HG03045 (cell line): ENCODE results near the gene YES1.

Experiments
- ATAC-seq: cut with Tn5 transposase; IDR thresholded peaks from one replicate; pipeline ENCODE4 v1.9.1; 2021; ENCODE audit warnings: mild to moderate bottlenecking, moderate library complexity; ENCODE audit not compliant: unreplicated experiment

Gene YES1

DNA sequence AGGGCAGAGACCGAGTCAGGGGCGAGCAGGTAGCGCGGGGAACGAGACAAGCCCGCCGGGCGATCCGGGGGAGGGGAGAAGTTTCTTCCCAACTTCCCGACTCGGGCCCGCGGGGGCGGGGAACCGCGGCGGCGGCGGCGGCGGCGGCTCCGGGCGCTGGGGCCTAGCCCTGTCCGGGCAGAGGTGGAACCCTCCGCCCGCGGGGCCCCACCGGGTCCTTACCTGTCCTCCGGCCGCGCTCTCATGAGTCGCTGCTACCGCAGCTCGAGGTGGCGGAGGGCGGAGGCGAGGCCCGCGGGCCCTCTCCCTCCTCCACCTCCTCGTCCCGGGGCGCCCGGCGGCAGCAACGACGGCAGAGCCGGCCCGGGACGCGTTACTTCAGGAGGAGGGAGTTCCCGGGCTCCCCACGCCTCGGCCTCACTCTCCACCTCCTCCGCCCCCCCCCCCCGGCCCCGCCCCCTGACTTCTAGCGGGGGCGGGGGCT, at the start of gene YES1:
Gene YES1 (minus strand): TSS at position 351 of the 484 bp plus-strand sequence. CDS start 55,415 bp downstream, outside the sequence.
- peak; percentile 60 for ATAC-seq

DNA sequence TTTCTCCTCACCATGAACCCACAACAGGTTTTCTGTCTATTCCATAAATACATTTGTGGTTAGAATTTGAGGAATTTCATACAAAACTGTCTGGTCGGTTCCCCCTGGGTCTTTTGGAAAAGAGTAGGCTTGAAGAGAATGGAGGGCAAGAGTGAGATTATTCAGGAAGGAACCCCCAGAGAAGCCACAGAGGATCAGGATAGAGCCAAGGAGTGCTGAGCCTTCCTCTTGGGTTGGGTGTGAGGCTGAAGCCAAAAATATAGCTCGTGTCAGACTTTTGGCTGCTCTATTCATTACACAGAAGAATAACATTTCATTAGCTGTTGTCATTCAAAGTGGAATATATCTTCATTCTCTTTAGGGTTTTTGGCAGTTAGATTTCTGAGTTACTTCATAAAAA, 45.9 kb upstream of the YES1 start:
- ATAC-seq = no peak

DNA sequence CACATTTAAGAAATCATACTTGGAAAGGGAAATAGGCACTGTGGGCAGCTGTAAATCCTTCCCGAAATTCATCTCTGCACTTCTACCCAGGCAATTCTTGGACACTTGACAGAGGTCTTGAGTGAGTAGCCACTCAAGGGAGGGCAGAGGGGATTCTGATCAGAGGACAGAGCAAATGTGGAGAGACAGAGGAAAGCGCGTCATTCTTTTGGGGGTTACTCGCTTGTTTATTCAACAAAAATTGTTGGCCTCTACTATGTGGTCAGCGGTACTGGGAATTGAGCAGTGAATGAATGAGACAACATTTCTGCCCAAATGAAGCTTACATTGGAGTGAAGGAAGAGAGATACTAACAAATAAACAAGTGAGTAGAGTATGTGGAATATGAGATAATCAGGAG, 41.4 kb upstream of the YES1 start:
- ATAC-seq = no peak

DNA sequence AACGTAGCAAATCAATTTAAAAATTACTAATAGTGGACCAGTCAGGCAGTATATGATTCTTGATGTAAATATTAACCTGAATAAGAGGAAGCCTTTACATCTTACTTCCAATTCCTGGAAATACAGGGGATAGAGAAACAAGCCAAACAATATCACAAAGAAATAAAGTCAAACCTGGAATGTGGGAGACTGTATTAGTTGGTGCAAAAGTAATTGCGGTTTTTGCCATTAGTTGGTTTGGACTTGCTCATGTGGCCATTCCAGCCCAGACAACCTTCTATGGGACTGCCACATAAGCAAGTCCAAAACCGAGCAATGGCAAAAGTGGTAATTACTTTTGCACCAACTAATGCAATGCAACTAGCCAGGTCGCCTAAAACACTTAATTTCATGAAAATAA, 38.9 kb upstream of the YES1 start:
- no peak for ATAC-seq

GRCh38 chr18:849021-849420, 37.0 kb upstream of the YES1 start:
- ATAC-seq = no peak

DNA sequence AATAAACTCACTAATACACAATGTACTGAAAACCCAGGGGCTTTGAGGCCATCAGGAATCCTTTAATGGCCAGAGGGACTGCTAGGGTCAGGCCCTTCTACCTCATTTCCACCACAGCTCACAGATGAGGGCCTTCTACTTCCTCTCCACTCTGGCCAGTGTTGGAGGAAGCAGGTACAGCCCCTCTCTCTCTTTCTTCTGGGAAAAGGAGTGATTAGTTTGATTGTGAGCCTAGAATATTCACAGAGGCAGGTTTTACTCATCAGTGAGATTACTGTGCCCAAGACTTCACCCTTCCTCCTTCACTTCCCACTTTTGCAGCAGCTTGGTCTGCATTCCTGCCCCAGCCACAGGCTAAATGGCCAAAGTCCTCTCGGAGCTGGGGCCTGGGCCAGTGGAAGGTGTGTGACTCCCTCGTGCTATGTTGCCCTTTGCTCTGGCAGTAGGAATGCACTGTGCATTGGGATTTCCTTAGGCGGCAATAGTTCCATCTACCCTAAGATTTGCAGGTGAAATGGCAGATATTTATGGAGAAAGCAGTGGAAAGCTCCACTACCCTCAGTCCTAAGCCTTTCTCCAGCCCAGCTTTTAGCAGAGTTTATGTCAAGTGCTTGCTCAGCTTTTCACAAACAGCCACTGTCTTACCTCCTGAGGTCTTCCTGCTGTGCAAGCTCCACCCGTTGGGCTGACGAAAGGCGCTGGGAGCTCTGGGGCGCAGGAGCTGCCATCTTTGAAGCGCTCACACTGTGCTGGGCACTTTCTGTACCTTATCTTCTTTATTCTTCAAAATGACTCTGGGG, 36.2 kb upstream of the YES1 start:
- ATAC-seq = no peak

- ATAC-seq = no peak
Measured at GRCh38 chr18:845152-845819, 33.2 kb upstream of the YES1 start.

- ATAC-seq = no peak
Measured at GRCh38 chr18:841647-842370, 29.8 kb upstream of the YES1 start.

DNA sequence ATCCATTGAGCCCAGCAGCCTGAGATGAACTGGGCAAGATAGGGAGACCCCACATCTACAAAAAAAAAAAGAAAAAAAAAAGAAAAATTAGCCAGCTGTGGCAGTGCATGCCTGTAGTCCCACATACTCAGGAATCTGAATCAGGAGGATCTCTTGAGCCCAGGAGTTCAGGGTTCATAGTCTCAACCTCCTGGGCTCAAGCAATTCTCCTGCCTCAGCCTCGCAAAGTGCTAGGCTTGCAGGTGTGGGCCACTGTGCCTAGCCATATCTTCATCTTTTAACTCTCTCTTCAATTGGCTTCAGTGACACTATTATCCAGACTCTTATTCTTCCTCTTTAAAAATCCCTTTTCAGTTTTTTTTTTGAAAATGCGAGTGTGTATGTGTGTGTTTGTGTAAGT, 28.5 kb upstream of the YES1 start:
- no peak for ATAC-seq

- ATAC-seq = no peak
Measured at GRCh38 chr18:840023-840408, 28.0 kb upstream of the YES1 start.

DNA sequence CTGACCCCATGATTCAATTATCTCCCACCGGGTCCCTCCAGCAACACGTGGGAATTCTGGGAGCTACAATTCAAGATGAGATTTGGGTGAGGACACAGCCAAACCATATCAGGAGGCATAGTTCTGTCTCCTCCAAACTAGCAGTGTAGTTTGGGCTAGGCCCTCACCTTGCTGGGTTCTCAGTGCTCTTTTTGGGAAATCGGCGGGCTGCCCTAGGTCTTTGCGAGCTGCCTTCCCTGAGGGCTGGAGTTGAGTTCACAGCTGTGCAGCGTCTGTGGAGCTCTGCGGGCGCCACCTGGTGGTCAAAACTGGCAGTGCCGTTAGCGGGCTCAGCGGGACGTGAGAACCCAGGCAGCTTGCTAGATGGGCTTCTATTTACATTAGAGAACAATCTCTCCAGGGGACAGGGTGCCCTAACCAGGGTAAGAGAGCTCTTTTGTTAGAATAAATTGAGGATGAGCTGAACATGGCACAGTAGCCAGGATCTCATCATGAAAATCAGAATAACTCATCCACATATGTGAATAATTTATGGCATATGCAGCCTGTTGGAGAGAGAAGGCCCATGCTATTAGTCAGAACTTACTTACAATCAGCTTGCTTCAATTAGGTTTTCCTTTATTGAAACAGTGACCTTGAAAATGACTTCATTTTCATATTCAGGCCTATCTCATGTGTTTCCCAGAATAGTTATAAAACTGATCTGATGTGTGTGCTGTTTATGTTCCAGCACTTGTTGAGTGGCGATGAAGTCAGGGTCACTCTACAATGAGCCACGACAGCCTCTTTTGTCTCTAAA, 27.4 kb upstream of the YES1 start:
- peak; percentile 98 for ATAC-seq

DNA sequence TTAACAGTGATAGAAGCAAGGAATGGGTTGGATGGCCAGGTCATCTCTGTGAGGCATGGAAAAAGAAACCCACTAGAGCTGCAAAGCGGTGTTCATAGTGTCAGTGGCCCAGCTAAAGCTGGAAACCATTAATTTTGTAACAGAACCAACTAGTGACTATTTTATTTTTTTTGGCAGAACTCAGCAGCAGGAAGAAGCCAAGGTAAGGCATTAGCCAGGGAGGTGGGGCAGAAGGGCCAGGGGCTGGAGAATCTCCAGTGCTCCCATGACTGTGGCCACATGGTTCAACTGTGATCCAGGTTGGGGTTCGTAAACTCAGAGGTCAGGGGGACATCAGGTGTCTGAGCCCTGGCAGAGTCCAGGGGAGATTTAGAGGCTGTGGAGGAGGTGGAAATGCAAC, 25.9 kb upstream of the YES1 start:
- no peak for ATAC-seq

DNA sequence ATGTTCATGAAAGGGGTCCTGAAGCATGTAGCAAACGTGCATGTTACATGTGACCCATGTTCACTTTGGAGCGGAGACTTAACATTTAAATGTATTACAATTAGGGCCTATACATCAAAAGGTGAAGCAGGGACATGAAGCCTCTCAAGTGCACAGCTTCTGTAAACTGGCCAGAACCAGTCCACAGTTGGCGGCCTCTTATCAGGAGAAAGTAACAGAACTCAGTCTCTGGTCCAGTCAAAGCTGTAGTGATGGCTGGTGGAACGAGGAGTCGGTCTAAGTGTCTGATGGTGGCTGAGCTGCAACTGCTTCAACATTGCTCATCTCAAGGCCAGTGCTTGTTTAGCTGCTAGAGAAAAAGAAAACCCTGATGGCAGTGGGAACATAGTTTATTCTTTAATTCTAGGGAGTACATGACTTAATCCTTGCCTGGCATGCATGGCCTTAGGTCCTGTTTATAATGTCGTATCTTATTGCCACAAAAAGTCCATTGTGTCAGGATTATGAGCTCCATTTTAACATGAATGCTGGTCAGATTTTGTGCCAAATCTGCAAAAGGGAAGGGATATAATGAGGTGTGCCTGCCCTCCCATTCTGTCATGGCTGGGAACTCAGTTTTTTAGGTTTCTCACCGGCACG, 22.2 kb upstream of the YES1 start:
- no peak for ATAC-seq

DNA sequence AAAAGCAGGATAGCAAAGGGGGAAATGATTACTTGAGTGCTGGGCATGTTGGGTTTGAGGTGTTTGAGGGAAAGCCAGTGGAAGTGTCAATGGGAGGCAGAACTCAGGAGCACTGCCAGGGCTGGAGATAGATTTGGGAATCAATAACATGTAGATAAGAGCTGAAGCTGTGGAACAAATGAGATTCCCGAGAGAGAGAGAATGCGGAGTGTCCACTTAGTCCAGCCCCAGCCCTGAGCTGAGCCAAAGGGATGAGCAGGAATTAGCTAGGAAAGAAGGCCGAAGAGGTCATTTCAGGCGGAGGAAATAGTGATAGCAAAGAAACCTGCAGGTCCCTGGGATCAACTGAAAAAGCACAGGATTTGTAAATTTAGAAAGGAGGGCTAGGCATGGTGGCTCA, 21.2 kb upstream of the YES1 start:
- ATAC-seq = no peak

DNA sequence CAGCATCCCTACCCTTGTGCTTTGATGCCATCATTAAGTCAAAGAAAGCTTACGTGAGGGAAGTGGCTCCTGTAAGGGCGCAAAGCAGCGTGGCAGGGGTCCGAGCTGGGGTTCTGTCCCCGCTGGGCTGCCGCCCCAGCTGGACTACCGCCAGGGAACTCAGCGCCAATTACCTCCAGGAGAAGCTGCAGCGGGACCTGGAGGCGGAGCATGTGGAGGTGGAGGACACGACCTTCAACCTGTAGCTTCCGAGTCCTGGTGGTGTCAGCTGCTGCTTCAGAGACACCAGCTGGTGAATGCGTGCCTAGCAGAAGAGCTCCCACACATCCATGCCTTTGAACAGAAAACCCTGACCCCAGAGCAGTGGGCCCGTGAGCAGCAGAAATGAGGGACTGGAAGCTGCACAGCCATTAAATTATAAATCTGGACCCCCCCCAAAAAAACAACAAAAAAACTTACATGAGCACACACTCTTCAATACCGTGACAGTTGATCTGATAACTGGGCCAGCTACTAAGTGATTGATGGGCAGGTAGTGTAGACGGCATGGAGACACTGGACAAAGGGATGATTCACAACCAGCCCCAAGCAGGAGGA, 20.1 kb upstream of the YES1 start:
- ATAC-seq = no peak

- no peak for ATAC-seq
Measured at GRCh38 chr18:830315-830901, 18.4 kb upstream of the YES1 start.

- no peak for ATAC-seq
Measured at GRCh38 chr18:829432-829831, 17.4 kb upstream of the YES1 start.

- no peak for ATAC-seq
Measured at GRCh38 chr18:827093-827677, 15.1 kb upstream of the YES1 start.

DNA sequence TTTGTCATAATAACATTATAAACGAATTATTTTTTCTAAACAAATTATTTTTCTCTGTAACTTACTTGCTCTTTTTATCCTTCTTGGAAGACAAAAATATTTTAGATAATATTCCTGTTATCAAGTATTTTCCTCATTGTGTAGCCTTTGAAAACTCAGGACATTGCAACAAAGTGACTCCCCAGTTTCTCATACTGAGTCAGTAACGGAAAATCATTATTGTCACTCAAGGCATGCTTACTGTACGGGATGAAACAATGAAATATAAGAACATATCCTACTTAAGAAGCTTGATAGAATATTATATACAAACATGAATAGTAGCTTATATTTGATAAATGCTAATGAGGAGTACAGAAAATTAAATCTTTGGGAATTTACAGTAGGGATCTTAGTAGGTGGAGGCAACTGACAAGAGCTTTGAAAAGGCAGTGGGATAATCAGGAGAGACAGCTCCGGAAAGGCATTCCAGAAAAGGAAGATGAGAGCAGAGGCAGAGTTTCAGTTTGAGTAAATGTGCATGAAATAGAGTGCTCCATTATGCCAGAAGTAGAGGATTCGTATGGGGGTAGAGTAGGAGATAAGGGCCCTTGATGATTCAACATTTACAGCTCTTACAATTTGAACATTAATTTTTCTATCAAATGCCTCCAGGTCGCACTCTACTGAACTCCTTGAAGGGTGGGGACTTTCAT, 14.0 kb upstream of the YES1 start:
- no peak for ATAC-seq
